B cell (primary cell): ENCODE data around the gene TUBA4A.

Source experiments
- EZH2 ChIP-seq: IDR thresholded peaks from 2 replicates; pipeline ENCODE4 v1.6.1; 2012; ENCODE audit warnings: borderline replicate concordance, low read depth, mild to moderate bottlenecking, moderate library complexity, low read length; ENCODE audit not compliant: insufficient read depth, poor library complexity, severe bottlenecking
- TF ChIP-seq, protein P1 (sequence below): fragments of 200-600 bp; IDR thresholded peaks from one replicate; pipeline ENCODE4 v1.8.0; 2022; ENCODE audit warnings: antibody characterized with exemption, mild to moderate bottlenecking

DNA sequence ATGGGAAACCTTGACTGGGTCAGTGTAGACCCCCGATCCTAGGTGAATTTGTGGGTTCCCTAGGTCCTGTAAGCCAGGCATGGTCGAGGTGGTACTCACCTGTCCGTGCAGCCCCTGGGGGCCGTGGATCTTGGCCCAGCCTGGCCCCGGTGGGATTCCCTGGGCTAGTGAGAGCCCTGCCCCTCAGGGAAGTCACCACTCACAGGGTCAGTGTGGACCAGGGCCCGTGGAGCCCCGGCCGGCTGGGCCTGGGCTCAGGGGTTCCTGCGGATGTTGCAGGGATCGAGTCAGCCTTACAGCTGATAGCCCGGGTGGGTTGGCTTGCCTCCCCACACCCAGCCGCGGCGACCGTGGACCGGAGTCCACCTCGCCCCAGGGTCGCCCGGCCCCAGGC lies 24.8 kb downstream of the TUBA4A start:
- TF ChIP-seq, protein P1, sequence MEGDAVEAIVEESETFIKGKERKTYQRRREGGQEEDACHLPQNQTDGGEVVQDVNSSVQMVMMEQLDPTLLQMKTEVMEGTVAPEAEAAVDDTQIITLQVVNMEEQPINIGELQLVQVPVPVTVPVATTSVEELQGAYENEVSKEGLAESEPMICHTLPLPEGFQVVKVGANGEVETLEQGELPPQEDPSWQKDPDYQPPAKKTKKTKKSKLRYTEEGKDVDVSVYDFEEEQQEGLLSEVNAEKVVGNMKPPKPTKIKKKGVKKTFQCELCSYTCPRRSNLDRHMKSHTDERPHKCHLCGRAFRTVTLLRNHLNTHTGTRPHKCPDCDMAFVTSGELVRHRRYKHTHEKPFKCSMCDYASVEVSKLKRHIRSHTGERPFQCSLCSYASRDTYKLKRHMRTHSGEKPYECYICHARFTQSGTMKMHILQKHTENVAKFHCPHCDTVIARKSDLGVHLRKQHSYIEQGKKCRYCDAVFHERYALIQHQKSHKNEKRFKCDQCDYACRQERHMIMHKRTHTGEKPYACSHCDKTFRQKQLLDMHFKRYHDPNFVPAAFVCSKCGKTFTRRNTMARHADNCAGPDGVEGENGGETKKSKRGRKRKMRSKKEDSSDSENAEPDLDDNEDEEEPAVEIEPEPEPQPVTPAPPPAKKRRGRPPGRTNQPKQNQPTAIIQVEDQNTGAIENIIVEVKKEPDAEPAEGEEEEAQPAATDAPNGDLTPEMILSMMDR: no peak
- TF ChIP-seq EZH2: no peak
